Measurements from ENCODE around the gene SMAD7.
"Not testable (repeated sequence)": the region's sequence is repeated elsewhere in the genome, so short reads cannot be mapped to it uniquely, and the experiment has no call there.

SMAD7 gene

DNA sequence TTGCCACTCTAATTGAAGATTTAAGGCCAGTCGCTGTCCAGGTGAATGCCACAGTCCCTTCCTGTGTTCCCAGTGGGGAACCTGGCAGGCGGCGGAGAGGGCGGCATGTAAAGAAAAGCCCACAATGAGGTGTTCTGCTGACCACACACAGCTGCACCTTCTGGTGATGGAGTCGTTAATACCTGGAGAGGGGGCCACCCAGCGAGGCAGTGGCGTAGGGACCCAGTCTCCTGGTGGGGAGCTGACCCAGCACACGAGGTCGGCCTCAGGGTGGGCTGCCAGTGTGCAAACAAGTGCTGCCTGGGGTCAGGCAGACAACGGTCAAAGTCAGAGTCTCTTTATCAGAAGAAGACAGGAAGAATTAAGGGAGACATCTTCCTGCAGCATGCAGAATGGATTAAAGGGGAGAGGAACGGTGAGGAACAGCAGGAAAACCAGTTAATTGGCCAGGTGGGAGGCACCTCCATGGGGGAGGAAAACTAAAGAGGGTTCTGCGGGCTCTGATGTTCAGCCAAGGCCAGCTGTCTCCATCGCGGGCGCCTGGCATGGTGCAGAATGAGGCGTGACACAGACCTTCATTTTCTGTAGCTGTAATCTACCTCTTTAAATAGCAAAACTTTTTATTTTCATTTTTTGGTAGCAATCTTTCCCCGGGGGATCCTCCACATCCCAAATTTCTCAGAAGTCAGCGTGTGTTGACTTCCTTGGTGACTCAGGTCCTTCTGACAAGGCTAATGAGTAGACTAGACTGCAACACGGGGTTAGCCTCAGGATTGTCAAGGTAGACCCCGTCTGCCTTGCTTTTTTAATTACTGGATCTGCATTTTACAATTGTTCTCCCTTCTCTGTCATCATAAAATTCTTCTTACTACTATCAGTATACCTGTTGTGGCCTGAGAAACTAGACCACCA, 78.3 kb downstream of the SMAD7 start:
- DNase-seq (ENCODE audit: extremely low spot score, insufficient read length, low read depth) (no peak), FAIRE-seq (no peak)

DNA sequence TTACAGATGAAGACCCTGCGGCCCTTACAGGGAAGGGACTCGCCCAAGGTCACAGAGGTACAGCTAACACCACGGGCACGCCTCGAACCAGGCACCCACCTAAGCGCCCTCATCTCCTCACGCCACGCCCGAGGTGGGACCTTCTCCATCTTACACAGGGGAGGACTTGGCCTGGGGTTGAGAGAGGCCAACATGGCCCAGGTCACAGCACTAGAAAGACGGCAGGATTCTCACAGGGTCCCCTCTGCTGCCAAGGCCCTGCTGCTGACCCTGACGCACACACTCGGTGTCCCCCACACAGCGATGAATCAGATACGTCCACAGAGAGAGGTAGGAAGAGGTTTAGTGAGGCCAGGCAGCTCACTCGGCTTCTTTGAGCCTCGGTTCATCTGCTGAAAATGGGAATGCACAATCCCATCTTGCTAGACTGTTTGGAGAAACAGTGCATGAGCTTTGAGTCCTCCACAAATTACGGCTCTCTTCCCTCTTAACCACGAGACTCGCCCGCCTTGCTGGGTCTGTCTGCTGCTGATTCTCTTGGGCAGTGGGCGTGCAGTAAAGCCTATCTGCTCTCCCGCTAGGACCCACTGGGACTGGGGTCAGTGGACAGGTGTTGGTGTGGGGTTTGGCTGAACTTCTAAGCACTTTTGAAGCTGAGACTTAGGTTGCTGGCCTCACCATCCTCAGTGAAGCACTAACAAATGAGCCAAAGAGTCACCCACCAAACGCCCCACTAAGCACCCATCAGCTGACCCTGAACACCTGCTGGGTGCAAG, 79.2 kb downstream of the SMAD7 start:
- DNase-seq (ENCODE audit: extremely low spot score, insufficient read length, low read depth) (no peak), FAIRE-seq (no peak)

DNA sequence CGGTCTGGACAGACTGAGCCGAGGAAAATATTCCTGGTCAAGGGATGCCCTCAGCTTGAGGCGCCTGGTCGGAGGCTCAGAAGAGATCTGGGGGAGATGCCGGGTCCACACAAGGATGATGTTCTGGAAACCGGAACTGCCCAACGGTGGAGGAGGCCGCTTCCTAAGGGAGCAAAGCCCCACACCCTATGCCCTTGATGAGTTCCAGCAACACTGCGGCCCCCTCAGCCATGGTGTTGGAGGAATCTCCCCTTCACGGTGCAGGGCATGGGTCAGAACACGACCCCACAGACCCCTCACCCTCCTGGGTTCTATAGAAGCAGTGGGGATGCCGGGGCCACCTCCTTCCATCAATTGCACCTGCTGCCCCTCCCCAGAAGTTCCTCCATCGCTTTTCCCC, 79.8 kb downstream of the SMAD7 start:
- not testable (repeated sequence) for FAIRE-seq; DNase-seq (ENCODE audit: extremely low spot score, insufficient read length, low read depth)

Data from GM18507 (cell line).